ENCODE data around the gene KRT74.

Gene KRT74

GRCh38 chr12:52521175-52521567 lies 52.5 kb downstream of the KRT74 start:
- no peak for DNase-seq (ENCODE audit: low read depth, low spot score)

- DNase-seq (ENCODE audit: low read depth, low spot score) = no peak
Measured at GRCh38 chr12:52519826-52520662, 53.6 kb downstream of the KRT74 start, which contains the start of gene KRT5. TSS of gene KRT5 (minus strand) at chr12:52520394. CDS start at chr12:52520296, 98 bp downstream.

- no peak for DNase-seq (ENCODE audit: low read depth, low spot score)
Measured at GRCh38 chr12:52519387-52519703, 54.3 kb downstream of the KRT74 start.

GRCh38 chr12:52518574-52519386 lies 54.9 kb downstream of the KRT74 start:
- DNase-seq (ENCODE audit: low read depth, low spot score) = no peak

- no peak for DNase-seq (ENCODE audit: low read depth, low spot score)
Measured at GRCh38 chr12:52517888-52518287, 55.8 kb downstream of the KRT74 start.

GRCh38 chr12:52517005-52517835 lies 56.4 kb downstream of the KRT74 start:
- no peak for DNase-seq (ENCODE audit: low read depth, low spot score)

- no peak for DNase-seq (ENCODE audit: low read depth, low spot score)
Measured at GRCh38 chr12:52515927-52516831, 57.5 kb downstream of the KRT74 start.

All from iPS DF 19.7 (cell line).